ENCODE results near the gene GFOD2.

Gene GFOD2

GRCh38 chr16:67719048-67719777 lies at the start of gene GFOD2:
Gene GFOD2 (minus strand): TSS chr16:67719316. CDS start chr16:67685715, 33,601 bp downstream.
- H3K4me3 ChIP-seq (ENCODE audit: control insufficient read depth, low read depth, low read length) = peak within 1 kb of the TSS; percentile 88
- DNase-seq (ENCODE audit: low read depth) = peak; percentile 91
- no peak for TF ChIP-seq CTCF (conservative IDR thresholded peaks at IDR 0.05; ENCODE audit: control insufficient read depth, insufficient read depth, low read depth, low read length)

GRCh38 chr16:67767953-67768352 lies 48.8 kb upstream of the GFOD2 start:
- DNase-seq (ENCODE audit: low read depth) = peak; percentile 87
- no peak overlapping the region for H3K4me3 ChIP-seq (ENCODE audit: control insufficient read depth, low read depth, low read length)
- no peak for TF ChIP-seq CTCF (conservative IDR thresholded peaks at IDR 0.05; ENCODE audit: control insufficient read depth, insufficient read depth, low read depth, low read length)

GRCh38 chr16:67766291-67766690 lies 47.2 kb upstream of the GFOD2 start:
- H3K4me3 ChIP-seq (ENCODE audit: control insufficient read depth, low read depth, low read length) = no peak overlapping the region
- TF ChIP-seq CTCF (conservative IDR thresholded peaks at IDR 0.05; ENCODE audit: control insufficient read depth, insufficient read depth, low read depth, low read length) = no peak
- DNase-seq (ENCODE audit: low read depth) = no peak

- no peak for TF ChIP-seq CTCF (conservative IDR thresholded peaks at IDR 0.05; ENCODE audit: control insufficient read depth, insufficient read depth, low read depth, low read length)
- H3K4me3 ChIP-seq (ENCODE audit: control insufficient read depth, low read depth, low read length) = no peak overlapping the region
- no peak for DNase-seq (ENCODE audit: low read depth)
Observed at GRCh38 chr16:67764158-67764667, 45.1 kb upstream of the GFOD2 start.

GRCh38 chr16:67763066-67763465 lies 44.0 kb upstream of the GFOD2 start:
- no peak for DNase-seq (ENCODE audit: low read depth)
- TF ChIP-seq CTCF (conservative IDR thresholded peaks at IDR 0.05; ENCODE audit: control insufficient read depth, insufficient read depth, low read depth, low read length) = no peak

GRCh38 chr16:67762385-67762784 lies 43.3 kb upstream of the GFOD2 start:
- H3K4me3 ChIP-seq (ENCODE audit: control insufficient read depth, low read depth, low read length) = no peak overlapping the region
- no peak for TF ChIP-seq CTCF (conservative IDR thresholded peaks at IDR 0.05; ENCODE audit: control insufficient read depth, insufficient read depth, low read depth, low read length)
- no peak for DNase-seq (ENCODE audit: low read depth)

More at GRCh38 chr16:67763066-67763465, 44.0 kb upstream of the GFOD2 start:
- H3K4me3 ChIP-seq (ENCODE audit: control insufficient read depth, low read depth, low read length) = no peak overlapping the region
